HepG2 (cell line): ENCODE measurements around the gene TMCO4. TPM values are rescaled to one million over a fixed set of nuclear protein-coding genes. Genes with fewer than 3 reads are reported as not detected.

ENCODE experiments used
- DDIT3 ChIP-seq: sonication (generic); formaldehyde crosslinking; IDR thresholded peaks from 2 replicates; pipeline ENCODE4 v1.4.0; 2020; ENCODE audit warnings: mild to moderate bottlenecking, missing genetic modification reagents
- DR1 ChIP-seq: sonication (generic); formaldehyde crosslinking; IDR thresholded peaks from 2 replicates; pipeline ENCODE4 v1.8.0; 2021; ENCODE audit warnings: mild to moderate bottlenecking, missing genetic modification reagents, inconsistent platforms
- DRAP1 ChIP-seq: IDR thresholded peaks from 2 replicates; pipeline ENCODE4 v1.6.1; 2016; ENCODE audit warnings: missing genetic modification reagents, missing compliant biosample characterization
- ETV5 ChIP-seq: IDR thresholded peaks from 2 replicates; pipeline ENCODE4 v1.6.1; 2018; ENCODE audit warnings: missing biosample characterization, missing genetic modification reagents, inconsistent platforms, borderline replicate concordance
- GABPB1 ChIP-seq: IDR thresholded peaks from 2 replicates; pipeline ENCODE4 v1.6.1; 2016; ENCODE audit warnings: mild to moderate bottlenecking, missing genetic modification reagents, moderate library complexity, missing compliant biosample characterization
- GZF1 ChIP-seq: sonication (generic); formaldehyde crosslinking; IDR thresholded peaks from 2 replicates; pipeline ENCODE4 v1.5.1; 2020; ENCODE audit warnings: mild to moderate bottlenecking, missing genetic modification reagents
- MAFG ChIP-seq: sonication (generic); formaldehyde crosslinking; IDR thresholded peaks from 2 replicates; pipeline ENCODE4 v1.5.1; 2020; ENCODE audit warnings: mild to moderate bottlenecking, missing genetic modification reagents
- MTF1 ChIP-seq: sonication (generic); formaldehyde crosslinking; IDR thresholded peaks from 2 replicates; pipeline ENCODE4 v1.5.0; 2020; ENCODE audit warnings: missing genetic modification reagents
- NCOA5 ChIP-seq: sonication (generic); formaldehyde crosslinking; IDR thresholded peaks from 2 replicates; pipeline ENCODE4 v1.4.0; 2020; ENCODE audit warnings: missing genetic modification reagents
- SALL2 ChIP-seq: sonication (generic); formaldehyde crosslinking; IDR thresholded peaks from 2 replicates; pipeline ENCODE4 v1.8.1; 2023; ENCODE audit warnings: mild to moderate bottlenecking, missing genetic modification reagents, inconsistent platforms
- STAG1 ChIP-seq: sonication (generic); formaldehyde crosslinking; IDR thresholded peaks from 2 replicates; pipeline ENCODE4 v1.4.0; 2020; ENCODE audit warnings: missing genetic modification reagents
- TARDBP ChIP-seq: sonication (generic); formaldehyde crosslinking; IDR thresholded peaks from 2 replicates; pipeline ENCODE4 v1.8.0; 2022; ENCODE audit warnings: mild to moderate bottlenecking, missing genetic modification reagents
- TCF12 ChIP-seq, 2 experiments: fragments of 450-650 bp in 1 of 2; sonication (generic) in 1 of 2; formaldehyde crosslinking in 1 of 2; IDR thresholded peaks; 2 replicates each; pipeline versions ENCODE4 v1.6.1 to v1.8.0; 2017 to 2022; ENCODE audit warnings: antibody characterized with exemption in 1 of 2, mild to moderate bottlenecking in 1 of 2, missing genetic modification reagents in 1 of 2, moderate library complexity in 1 of 2
- THAP7 ChIP-seq: sonication (generic); formaldehyde crosslinking; IDR thresholded peaks from 2 replicates; pipeline ENCODE4 v1.8.1; 2023; ENCODE audit warnings: mild to moderate bottlenecking, missing genetic modification reagents
- ZNF367 ChIP-seq: sonication (generic); formaldehyde crosslinking; IDR thresholded peaks from 2 replicates; pipeline ENCODE4 v1.4.0; 2020; ENCODE audit warnings: missing genetic modification reagents, borderline replicate concordance
- ZNF484 ChIP-seq: sonication (generic); formaldehyde crosslinking; IDR thresholded peaks from 2 replicates; pipeline ENCODE4 v1.5.1; 2020; ENCODE audit warnings: mild to moderate bottlenecking, low read depth, missing genetic modification reagents, borderline replicate concordance
- ZNF720 ChIP-seq: sonication (generic); formaldehyde crosslinking; IDR thresholded peaks from 2 replicates; pipeline ENCODE4 v1.4.0; 2020; ENCODE audit warnings: missing genetic modification reagents
- ZNF724P ChIP-seq: sonication (generic); formaldehyde crosslinking; IDR thresholded peaks from 2 replicates; pipeline ENCODE4 v1.8.0; 2022; ENCODE audit warnings: missing genetic modification reagents, borderline replicate concordance
- ZNF749 ChIP-seq: sonication (generic); formaldehyde crosslinking; IDR thresholded peaks from 2 replicates; pipeline ENCODE4 v1.8.0; 2022; ENCODE audit warnings: mild to moderate bottlenecking, missing genetic modification reagents, moderate library complexity, borderline replicate concordance
- polyA plus RNA-seq, 8 experiments: library from polyadenylated mRNA; depleted of rRNA in 3 of 8; stranded (reverse) in 7 of 8; unstranded in 1 of 8; fragments of >200 nt; fragmentation: Illumina TruSeq in 4 of 8; extraction: Trizol in 4 of 8; gene quantifications; 2 replicates each; pipeline versions ENCODE4 v1.2.1 to v1.2.3, GENCODE V29; 2011 to 2016; ENCODE audit warnings: low read depth in 4 of 8, missing spikeins in 1 of 8, mixed read lengths in 1 of 8; ENCODE audit not compliant: insufficient read depth in 1 of 8
- total RNA-seq, 5 experiments: library from RNA; depleted of rRNA; stranded (reverse); fragments of >200 nt; fragmentation: Illumina TruSeq; extraction: Trizol; gene quantifications; 2 replicates each; pipeline ENCODE4 v1.2.3, GENCODE V29; 2016; ENCODE audit warnings: low read depth in 1 of 5
- TF ChIP-seq, protein P1 (sequence below): sonication (generic); formaldehyde crosslinking; IDR thresholded peaks from 2 replicates; pipeline ENCODE4 v1.5.1; 2020; ENCODE audit warnings: mild to moderate bottlenecking, missing genetic modification reagents, borderline replicate concordance
- TF ChIP-seq, protein P2 (sequence below): IDR thresholded peaks from 2 replicates; pipeline ENCODE4 v1.6.1; 2016; ENCODE audit warnings: missing biosample characterization, missing genetic modification reagents, low read depth
- TF ChIP-seq, protein P3 (sequence below): sonication (generic); formaldehyde crosslinking; IDR thresholded peaks from 2 replicates; pipeline ENCODE4 v1.8.1; 2023; ENCODE audit warnings: mild to moderate bottlenecking, missing genetic modification reagents, borderline replicate concordance
- TF ChIP-seq, protein P4 (sequence below): sonication (generic); formaldehyde crosslinking; IDR thresholded peaks from 2 replicates; pipeline ENCODE4 v1.4.0; 2020; ENCODE audit warnings: missing genetic modification reagents

Gene TMCO4
- total and polyA plus RNA-seq, 2 of the 13 experiments (the other 11 are each of a cell fraction or from before 2014, with no cell fraction given), result 2.1 to 4.1 TPM

DNA sequence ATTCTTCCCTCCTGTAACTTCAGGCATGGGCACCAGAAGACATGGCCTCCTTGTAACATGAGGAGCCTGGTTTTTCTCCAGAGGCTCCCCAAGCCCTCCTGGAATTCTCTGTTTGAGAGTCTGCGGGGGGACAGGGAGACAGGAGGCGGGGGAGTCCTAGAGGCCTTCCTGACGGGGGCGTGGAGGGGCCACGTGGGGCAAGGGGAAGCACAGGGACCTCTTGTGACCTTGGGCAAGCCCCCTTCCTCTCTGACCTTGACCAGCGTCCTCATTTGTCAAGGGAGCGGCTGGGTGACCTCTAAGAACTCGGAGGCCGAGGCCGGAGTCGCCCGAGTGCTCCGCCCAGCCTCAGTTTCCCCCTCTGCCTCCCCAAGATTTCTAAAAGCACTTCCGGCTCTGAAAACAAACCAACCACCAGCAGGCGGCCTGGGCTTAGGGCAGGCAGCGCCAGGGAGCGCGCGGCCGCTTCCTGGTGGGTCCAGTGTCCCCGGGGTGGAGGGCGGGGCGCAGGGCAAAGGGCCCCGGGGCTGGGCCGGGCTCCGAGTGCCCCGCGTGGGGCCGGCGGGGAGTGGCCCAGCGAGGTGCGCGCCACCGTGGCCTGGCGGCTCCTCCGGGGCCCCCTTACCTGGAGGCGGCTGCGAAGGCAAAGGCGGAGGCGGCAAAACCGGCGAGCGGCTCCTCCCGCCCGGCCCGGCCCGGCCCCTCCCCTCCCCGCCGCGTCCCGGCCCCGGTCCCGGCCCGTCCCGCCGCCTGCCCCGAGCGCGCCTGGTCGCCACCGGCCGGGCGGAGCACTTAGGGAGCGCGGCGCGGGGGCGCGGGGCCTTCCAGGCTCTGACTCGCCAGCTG lies at the start of gene TMCO4 (continued):
- TF ChIP-seq THAP7, result no peak
- no peak for TF ChIP-seq SALL2 (CRISPR knock-in tag)
- TF ChIP-seq, protein P1, sequence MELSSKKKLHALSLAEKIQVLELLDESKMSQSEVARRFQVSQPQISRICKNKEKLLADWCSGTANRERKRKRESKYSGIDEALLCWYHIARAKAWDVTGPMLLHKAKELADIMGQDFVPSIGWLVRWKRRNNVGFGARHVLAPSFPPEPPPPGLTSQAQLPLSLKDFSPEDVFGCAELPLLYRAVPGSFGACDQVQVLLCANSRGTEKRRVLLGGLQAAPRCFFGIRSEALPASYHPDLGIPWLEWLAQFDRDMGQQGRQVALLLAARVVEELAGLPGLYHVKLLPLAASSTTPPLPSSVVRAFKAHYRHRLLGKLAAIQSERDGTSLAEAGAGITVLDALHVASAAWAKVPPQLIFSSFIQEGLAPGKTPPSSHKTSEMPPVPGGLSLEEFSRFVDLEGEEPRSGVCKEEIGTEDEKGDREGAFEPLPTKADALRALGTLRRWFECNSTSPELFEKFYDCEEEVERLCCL (CRISPR knock-in tag), result no peak
- TF ChIP-seq ZNF367, result no peak
- TF ChIP-seq DR1, result no peak
- TF ChIP-seq TARDBP (CRISPR knock-in tag), result no peak
- TF ChIP-seq ETV5 (CRISPR knock-in tag), result peak; percentile 42; the same call in 1 of the 2 replicates
- peak; percentile 68 for TF ChIP-seq GABPB1
- TF ChIP-seq MTF1 (CRISPR knock-in tag), result no peak
- TF ChIP-seq, protein P2, sequence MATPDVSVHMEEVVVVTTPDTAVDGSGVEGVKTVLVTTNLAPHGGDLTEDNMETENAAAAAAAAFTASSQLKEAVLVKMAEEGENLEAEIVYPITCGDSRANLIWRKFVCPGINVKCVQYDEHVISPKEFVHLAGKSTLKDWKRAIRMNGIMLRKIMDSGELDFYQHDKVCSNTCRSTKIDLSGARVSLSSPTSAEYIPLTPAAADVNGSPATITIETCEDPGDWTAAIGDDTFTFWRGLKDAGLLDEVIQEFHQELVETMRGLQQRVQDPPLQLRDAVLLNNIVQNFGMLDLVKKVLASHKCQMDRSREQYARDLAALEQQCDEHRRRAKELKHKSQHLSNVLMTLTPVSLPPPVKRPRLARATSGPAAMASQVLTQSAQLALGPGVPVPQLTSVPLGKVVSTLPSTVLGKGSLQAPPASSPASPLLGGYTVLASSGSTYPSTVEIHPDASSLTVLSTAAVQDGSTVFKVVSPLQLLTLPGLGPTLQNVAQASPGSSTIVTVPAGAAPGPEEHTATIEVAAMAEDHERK (CRISPR knock-in tag), result no peak
- no peak for TF ChIP-seq NCOA5 (CRISPR knock-in tag)
- TF ChIP-seq, protein P3, sequence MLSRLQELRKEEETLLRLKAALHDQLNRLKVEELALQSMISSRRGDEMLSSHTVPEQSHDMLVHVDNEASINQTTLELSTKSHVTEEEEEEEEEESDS (CRISPR knock-in tag), result no peak
- TF ChIP-seq ZNF749 (CRISPR knock-in tag), result no peak
- TF ChIP-seq DRAP1 (CRISPR knock-in tag), result no peak
- TF ChIP-seq ZNF720, result no peak
- TF ChIP-seq GZF1, result no peak
- TF ChIP-seq MAFG (CRISPR knock-in tag), result no peak
- no peak for TF ChIP-seq ZNF724P (CRISPR knock-in tag)
- TF ChIP-seq, protein P4, sequence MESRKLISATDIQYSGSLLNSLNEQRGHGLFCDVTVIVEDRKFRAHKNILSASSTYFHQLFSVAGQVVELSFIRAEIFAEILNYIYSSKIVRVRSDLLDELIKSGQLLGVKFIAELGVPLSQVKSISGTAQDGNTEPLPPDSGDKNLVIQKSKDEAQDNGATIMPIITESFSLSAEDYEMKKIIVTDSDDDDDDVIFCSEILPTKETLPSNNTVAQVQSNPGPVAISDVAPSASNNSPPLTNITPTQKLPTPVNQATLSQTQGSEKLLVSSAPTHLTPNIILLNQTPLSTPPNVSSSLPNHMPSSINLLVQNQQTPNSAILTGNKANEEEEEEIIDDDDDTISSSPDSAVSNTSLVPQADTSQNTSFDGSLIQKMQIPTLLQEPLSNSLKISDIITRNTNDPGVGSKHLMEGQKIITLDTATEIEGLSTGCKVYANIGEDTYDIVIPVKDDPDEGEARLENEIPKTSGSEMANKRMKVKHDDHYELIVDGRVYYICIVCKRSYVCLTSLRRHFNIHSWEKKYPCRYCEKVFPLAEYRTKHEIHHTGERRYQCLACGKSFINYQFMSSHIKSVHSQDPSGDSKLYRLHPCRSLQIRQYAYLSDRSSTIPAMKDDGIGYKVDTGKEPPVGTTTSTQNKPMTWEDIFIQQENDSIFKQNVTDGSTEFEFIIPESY (CRISPR knock-in tag), result no peak
- TF ChIP-seq DDIT3 (CRISPR knock-in tag), result no peak
- peak; percentile 18; the same call in 1 of the 2 replicates for TF ChIP-seq STAG1
- no peak for TF ChIP-seq ZNF484 (CRISPR knock-in tag)
- no peak for TF ChIP-seq TCF12 (IDR thresholded peaks at IDR 0.05)
- peak; percentile 76; the same call in 1 of the 2 replicates for TF ChIP-seq TCF12 (CRISPR knock-in tag; IDR thresholded peaks at IDR 0.05)
